NCI-H510A (cell line): Measurements from ENCODE around the gene ADD3.

ENCODE experiments used
- DNase-seq: peaks from one replicate; lab custom pipeline; 2025; lab: John Stamatoyannopoulos, UW

Gene ADD3

GRCh38 chr10:110067960-110068770 is 60.4 kb downstream of the ADD3 start:
- no peak for DNase-seq

GRCh38 chr10:110068780-110069179 is 61.0 kb downstream of the ADD3 start:
- DNase-seq, result no peak

GRCh38 chr10:110069502-110069982 is 61.8 kb downstream of the ADD3 start:
- no peak for DNase-seq

- DNase-seq, result no peak
Measured at GRCh38 chr10:110073896-110074295, 66.1 kb downstream of the ADD3 start.

GRCh38 chr10:110074298-110074697 is 66.5 kb downstream of the ADD3 start:
- DNase-seq, result no peak

GRCh38 chr10:110074758-110075671 is 67.2 kb downstream of the ADD3 start:
- no peak for DNase-seq

- no peak for DNase-seq
Measured at GRCh38 chr10:110075686-110076085, 67.9 kb downstream of the ADD3 start.

- DNase-seq, result no peak
Measured at GRCh38 chr10:110076559-110077318, 69.0 kb downstream of the ADD3 start.

GRCh38 chr10:110077436-110078130 is 69.8 kb downstream of the ADD3 start:
- no peak for DNase-seq

GRCh38 chr10:110078317-110078716 is 70.5 kb downstream of the ADD3 start:
- DNase-seq, result no peak

GRCh38 chr10:110081911-110082310 is 74.1 kb downstream of the ADD3 start:
- no peak for DNase-seq

GRCh38 chr10:110083884-110084283 is 76.1 kb downstream of the ADD3 start:
- DNase-seq, result peak; percentile 14

GRCh38 chr10:110087682-110088081 is 79.9 kb downstream of the ADD3 start:
- DNase-seq, result no peak

- no peak for DNase-seq
Measured at GRCh38 chr10:110088367-110089104, 80.8 kb downstream of the ADD3 start.

GRCh38 chr10:110091830-110092229 is 84.0 kb downstream of the ADD3 start:
- no peak for DNase-seq

GRCh38 chr10:110093722-110094121 is 85.9 kb downstream of the ADD3 start:
- no peak for DNase-seq

- no peak for DNase-seq
Measured at GRCh38 chr10:110094786-110095185, 87.0 kb downstream of the ADD3 start.

GRCh38 chr10:110101464-110102144 is 93.8 kb downstream of the ADD3 start:
- DNase-seq, result no peak

GRCh38 chr10:110103921-110104461 is 96.2 kb downstream of the ADD3 start:
- no peak for DNase-seq

GRCh38 chr10:110105873-110106272 is 98.1 kb downstream of the ADD3 start:
- no peak for DNase-seq
